Raji (cell line): ENCODE measurements around the gene LYPD3.

ENCODE experiments used
- POLR2A ChIP-seq: IDR thresholded peaks from 2 replicates; pipeline ENCODE4 v1.6.1; 2011; ENCODE audit warnings: low read depth, low read length, control low read depth; ENCODE audit not compliant: insufficient read depth

The LYPD3 gene

DNA sequence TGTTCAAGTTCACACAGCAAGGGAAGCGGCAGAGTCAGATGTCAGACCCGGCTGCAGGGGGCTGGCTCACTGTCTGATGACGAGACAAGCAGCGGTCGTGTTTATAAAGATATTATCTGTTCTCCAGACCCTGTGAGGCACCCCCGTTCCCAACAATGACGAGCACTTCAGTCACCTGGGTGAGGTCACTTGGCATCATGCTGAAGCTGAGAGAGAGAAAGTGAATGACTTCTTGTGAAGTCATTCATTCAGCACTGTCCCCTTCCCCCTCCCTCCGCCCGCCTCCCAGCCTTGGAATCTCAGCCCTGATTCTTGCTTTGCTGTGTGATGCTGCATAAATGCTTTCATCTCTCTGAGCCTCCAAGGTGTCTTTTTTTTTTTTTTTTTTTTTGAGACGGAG, 4.9 kb upstream of the LYPD3 start:
- no peak for TF ChIP-seq POLR2A

DNA sequence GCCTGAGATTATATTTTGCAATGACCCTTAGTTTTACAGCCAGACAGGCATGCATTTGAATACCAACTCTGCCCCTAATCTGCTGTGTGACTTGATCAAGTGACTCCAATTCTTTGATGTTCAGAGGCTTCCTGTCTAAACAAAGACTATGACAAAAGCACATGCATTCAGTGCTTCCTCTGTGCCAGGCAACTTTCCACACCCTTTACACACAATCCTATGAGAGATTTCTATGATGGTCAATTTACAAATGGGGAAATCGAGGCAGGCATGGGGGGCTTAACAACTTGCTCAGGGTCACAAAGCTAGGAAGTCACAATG, 3.7 kb upstream of the LYPD3 start:
- no peak for TF ChIP-seq POLR2A

DNA sequence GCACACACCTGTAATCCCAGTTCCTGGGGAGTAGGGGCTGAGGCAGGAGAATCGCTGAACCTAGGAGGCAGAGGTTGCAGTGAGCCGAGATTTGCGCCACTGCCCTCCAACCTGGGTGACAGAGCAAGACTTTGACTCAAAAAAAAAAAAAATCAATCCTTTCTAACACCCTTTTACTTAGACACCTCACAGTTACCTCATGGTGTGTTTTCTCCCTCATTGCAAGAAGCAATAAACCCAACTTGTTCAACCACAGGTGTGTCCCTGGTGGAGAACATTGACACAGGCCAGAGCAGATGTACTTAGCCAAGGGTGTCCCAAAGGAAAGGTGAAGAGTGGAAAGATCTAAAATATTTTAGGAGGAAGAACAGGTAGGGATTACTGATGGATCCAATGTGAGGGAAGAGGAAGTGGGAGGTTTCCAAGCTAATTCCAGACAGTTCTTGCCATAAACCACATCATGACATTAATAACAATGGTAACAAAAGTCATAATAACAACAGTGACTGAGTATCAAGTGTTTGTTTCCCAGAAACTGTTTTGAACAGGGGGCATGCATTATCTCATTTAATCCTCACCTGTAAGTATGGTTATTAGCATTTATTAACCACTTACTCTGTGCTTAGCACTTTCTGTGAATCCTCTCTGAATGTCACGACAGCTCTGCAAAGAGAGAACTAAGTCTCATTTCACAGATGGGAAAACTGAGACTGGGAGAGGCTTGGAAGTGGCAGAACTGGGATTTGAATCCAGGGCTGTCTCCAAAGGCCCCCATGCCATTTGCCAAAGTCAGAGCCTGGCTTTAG, 3.1 kb upstream of the LYPD3 start:
- no peak for TF ChIP-seq POLR2A

DNA sequence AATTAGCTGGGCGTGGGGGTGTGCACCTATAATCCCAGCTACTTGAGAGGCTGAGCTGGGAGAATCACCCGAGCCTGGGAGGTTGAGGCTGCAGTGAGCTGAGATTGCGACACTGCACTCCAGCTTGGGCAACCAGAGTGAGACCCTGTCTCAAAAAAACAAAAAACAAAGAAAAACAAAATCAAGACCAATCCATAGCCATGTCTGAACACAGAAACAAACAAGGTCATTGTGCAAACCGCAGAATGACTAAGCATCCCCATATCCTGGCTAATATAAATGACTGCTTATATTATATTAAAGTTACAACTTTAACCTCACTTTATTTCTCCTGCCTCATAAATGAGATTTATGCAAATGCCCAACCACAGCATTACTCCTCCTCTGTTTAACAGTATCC, 2.3 kb upstream of the LYPD3 start:
- TF ChIP-seq POLR2A: no peak

DNA sequence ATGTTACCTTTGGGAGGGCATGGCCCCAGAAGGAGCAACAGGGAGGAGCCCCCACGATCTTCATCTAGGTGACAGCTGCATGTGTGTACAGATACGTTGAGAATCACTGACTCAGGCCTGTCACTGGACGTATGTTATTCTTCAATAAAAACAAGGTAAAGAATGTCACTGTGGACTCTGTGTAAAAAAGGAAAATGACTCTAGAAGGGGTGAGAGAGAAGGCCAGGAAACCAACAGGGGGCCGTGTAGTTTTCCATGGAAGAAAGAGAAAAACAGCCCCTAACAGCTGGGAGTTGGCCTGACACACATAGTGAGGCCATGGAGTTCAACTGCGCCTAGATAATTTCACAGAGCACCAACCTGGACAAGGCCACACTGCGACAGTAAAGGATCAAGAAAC, 1.9 kb upstream of the LYPD3 start:
- TF ChIP-seq POLR2A: no peak

DNA sequence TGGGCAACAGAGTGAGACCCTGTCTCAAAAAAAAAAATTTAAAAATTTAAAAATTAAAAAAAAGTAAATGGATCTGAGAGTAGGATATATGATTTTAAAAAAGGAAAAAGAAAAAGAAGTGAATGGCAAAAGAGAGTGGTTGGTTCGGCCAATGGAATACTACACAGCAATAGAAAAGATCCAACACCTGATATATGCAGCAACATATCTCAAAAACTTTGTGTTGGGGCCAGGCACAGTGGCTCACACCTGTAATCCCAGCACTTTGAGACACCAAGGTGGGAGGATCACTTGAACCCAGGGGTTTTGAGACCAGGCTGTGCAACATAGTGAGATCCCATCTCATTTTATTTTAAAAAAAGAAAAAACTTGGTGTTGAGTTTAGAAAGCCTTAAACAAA, 1.4 kb upstream of the LYPD3 start:
- no peak for TF ChIP-seq POLR2A

DNA sequence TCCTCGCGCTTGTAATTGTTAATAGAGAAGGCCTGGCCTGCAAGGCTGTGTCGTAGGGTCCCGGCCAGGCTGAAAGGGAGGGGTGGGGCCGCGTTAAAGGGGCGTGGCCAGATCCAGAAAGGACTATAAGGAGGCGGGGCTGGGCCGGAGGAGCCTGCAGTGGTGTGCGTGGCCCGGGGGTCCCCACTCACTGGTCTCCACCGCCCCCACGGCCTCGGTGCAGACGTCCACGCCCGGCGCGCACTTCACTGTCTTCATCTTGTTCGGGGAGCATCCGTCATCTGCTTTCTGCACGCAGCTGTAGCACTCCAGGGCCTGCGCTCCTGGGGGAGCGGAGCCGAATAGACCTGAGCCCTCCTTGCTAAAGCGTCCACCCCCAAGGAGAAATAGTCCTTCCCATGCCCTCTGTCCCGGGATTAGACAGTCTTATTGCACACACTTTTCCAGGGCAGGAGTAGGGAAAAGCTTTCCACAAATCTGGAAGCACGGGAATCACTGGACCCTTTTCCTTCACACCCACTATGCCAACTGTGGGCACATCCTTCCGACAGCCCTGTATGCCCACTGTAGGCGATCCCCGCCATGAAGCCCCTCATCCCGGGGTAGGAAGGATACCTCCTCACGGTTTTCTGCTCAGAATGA, 1.2 kb downstream of the LYPD3 start:
- no peak for TF ChIP-seq POLR2A

DNA sequence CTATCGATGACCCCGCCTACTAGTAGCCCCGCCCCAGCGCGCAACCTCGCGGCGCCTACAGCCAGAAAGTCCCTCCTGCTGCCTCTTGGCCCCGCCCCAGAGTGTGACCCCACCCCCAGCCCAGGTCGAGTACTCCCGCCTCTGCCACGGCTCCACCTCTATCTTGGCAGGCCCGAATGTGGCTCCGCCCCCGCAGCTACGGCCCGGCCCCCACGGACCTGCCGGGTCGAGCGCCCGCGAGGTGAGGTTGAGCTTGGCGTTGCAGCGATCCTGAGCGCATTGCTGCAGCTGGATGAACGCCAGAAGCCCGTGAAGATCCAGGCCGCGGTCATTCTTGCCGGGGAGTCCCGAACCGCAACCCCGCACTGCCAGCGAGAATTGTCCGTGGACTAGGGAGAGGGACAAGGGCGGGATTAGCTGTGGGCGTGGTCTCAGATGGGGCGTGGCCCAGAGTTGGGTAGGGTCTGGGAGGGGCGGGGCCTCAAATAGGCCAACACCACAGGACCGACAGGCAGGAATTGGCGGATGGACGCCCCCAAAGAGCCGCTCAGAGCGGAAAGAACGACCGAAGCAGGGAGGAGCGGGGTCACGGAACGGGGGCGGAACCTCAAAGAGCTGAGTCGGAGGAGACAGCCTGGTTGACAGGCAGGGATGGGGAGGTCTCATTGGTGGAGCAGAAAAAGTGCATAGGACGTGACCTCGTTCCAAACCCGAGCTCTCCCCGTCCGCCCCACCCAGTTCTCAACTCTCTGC, 1.9 kb downstream of the LYPD3 start:
- TF ChIP-seq POLR2A: no peak

DNA sequence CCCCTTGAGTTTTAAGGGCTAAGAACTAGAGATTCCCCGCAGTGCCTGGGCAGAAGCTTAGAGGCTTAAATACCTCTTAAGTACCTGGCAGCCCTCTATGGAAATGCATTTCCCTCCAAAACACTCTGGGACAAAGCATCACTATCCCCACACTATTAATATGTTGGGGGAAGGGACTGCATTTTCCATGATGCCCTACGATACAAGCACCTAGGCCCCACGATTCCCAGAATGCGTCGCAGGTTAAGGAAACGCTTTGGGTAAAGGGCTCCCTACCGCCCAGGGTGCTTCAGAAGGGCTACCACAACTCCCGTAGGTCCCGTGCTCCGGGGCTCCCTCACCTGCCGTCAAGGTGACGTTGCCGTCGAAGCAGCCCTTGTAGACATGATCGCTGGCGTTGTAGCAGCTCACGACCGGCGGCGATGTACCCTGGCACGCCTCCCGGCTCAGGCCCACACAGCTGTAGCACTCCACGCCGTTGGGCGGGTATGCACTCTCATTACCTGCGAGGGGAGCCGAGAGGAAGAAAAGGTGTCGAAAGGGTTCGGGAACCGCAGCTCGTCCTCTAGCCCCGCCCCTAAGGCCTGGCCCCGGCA, 2.5 kb downstream of the LYPD3 start:
- no peak for TF ChIP-seq POLR2A

DNA sequence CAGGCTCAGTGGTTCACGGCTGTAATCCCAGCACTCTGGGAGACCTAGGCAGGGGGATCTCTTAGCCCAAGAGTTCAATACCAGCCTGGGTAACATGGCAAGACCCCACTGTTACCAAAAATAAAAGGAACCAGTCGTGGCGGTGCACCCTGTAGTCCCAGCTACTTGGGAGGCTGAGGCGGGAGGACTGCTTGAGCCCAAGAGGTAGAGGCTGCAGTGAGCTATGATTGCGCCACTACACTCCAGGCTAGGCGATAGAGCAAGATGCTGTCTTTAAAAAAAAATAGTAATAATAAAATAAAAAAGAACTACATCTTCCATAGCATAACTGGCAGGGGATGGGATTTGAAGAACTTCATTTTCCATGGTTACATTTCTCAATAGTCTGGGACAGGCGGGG, 3.0 kb downstream of the LYPD3 start:
- no peak for TF ChIP-seq POLR2A

DNA sequence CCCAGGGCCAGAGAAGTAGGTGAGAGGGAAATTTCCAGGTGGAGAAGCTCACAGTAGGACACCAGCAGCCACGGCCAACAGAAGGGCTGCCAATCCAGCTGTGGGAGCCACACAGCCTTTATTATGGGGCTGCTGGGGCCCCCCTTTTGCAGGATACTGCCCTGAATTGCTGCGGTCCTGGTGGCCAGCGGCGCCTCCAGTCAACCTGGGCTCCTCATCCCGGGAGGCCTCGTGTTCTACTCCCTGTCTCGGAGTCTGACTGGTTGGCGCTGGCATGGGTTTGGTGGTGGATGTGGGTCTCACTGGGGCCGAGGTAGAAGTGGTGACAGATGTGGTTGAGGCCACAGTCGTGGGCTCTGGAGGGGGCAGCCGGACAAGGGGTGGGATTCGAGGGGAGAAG, 4.1 kb downstream of the LYPD3 start:
- TF ChIP-seq POLR2A: no peak

DNA sequence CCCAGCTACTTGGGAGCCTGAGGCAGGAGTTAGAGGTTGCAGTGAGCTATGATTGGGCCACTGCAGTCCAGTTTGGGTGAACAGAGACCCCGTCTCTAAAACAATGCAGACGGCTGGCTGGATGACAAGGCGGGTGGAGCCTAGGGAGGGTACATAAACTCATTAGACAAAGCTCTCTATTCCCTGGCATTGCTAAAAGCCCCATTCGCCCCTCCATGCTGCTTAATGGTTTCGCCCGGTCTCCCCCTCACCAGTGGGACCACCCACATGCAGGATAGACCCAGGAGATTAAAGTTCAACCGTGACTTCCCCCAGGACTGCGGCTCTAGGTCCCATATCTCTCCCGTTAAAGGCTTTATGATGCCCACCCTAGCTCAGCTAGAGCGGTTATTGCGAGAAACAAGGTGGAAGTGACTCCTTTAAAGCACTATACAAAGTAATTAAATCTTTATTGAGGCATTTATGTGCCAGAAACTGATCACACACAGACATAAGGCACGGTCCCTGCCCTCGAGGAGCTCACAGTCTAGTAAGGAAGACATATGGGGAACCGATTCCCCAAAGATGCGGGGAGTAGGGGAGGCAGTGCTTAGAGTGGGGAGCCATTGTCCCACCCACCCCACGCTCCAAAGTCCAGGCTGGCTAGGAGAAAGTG, 4.9 kb downstream of the LYPD3 start:
- no peak for TF ChIP-seq POLR2A

DNA sequence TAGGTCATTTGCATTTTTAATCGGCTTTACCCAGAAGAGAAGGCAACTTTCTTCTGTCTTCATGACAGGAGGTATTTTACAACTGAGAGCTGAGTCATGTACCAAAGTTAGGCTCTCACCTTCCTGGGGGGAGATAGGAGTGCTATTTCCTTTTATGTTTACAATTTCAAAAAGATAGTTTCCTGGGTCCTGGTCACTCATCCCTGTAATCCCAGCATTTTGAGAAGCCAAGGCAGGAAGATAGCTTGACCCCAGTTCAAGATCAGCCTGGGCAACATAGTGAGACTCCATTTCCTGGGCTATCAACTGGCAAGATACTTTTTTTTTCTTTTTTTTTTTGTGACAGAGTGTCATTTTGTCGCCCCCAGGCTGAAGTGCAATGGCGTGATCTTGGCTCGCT, 7.6 kb downstream of the LYPD3 start:
- TF ChIP-seq POLR2A: no peak

DNA sequence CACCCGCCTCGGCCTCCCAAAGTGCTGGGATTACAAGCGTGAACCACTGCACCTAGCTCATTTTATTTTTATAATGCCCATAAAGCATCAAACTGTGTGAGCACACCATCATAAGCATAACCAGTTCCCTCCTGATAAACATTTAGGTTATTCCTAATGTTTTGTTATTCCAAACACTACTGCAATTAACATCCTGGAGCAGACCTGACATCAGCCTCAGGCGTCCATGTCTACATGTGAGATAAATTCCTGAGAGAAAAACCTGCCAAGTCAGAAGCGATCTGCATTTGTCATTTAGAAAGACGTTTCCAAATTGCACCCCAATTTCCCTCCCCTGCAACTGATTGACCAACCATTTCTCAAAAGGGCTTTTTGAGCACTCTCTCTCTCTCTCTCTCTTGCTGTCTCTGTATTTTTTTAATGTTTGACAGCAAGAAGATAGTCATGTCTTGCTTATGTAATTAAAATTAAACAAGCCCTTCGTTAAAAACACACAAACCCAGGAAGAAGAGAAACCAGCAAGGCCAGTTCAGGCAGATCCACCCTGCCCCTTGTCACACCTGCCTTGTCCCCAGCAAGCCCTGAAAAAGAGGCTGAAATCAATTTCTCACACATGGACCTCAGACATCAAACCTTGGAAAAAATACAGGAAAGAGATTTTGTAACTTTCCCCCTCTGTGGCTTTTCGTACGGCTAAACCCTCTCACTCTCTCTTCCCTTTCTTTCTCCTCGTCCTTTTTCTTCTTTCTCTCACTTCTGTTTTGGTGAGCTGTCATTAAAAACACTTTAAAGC, 9.9 kb downstream of the LYPD3 start:
- TF ChIP-seq POLR2A: no peak
